Umbilical cord (tissue), 2 donors: Measurements from ENCODE around the gene SLC4A2. TPM values are rescaled to one million over a fixed set of nuclear protein-coding genes. Genes with fewer than 3 reads are reported as not detected.
A peak's percentile ranks its signal among the peaks of the same experiment; 100 is the strongest.

Source experiments
- DNase-seq: peaks from one replicate; pipeline ENCODE4 v3.0.0-alpha.2; 2015; ENCODE audit warnings: low spot score
- total RNA-seq: library from RNA; depleted of rRNA; stranded (reverse); fragments of >200 nt; gene quantifications from one replicate; pipeline ENCODE4 v1.2.3, GENCODE V29; 2014; ENCODE audit warnings: low replicate concordance; ENCODE audit not compliant: insufficient read depth

Gene SLC4A2
- total RNA-seq, 1 donor from 2014 or later, result 52.0 TPM

DNA sequence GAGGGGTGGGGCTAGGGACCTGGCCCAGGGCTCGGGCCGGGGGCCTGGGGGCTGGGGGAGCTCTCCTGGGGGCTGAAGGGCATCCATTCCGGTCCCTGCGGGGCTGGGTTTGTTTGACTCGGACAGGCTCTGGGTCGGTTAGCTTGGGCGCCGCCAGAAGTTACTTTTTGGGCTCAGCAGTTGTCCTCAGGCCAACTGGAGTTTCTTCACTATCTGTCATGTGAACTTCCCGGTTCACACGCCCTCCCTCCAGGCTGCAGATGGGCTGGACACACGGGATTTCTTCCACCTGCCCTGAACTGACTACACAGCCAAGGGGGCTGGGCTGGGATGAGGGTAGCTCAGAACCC is 3.8 kb downstream of the SLC4A2 start:
- peak; percentile 64 for DNase-seq

DNA sequence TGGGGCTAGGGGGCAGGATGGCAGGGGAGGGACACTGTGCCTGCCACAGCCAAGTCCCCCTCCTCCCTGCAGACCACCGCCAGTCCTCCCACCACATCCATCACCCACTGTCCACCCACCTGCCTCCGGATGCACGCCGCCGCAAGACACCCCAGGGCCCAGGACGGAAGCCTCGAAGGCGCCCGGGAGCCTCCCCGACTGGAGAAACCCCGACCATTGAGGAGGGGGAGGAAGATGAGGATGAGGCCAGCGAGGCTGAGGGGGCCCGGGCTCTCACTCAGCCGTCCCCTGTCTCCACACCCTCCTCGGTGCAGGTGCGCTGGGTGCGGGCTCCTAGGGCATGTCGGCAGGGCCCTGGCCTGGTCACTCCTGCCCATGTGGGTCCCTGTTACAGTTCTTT is 5.1 kb downstream of the SLC4A2 start:
- DNase-seq, result no peak

DNA sequence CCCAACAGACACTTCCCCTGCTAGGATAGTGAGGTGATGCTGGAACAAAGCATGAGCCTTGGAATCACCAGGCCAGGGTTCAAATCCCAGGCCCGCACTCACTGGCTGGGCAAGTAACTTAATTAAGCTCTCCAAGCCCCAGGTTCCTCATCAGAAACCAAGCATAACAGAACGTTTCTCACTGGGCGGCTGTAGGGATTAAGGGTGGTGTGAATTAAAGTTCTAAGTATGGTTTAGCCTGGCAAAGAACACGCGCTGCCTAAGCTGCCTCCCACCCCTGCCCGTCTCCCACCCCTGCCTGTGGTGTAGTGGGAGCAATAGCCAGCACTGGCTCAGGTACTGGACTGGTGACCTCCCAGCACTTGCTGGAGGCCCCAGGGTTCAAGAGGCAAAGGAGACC is 5.6 kb downstream of the SLC4A2 start:
- no peak for DNase-seq

DNA sequence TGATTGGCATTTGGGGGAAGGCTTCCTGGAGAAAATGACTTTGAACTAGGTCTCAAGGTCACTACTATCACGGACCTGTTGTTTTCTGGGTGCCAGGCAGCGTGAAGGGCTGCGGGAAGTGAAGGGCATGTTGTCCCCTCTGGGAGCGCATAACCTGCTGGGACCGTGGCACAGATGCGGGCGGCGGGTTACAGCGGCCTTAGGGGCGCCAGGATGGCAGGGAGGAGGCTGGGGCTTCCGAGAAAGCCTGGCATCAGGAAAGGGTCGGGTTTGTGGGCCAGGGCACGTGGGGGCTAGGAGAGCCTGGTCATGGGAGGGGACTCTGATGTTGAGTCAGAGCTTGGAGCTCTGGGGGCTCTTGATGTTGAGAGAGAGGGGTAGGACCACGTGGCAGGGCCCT is 6.1 kb downstream of the SLC4A2 start:
- no peak for DNase-seq

DNA sequence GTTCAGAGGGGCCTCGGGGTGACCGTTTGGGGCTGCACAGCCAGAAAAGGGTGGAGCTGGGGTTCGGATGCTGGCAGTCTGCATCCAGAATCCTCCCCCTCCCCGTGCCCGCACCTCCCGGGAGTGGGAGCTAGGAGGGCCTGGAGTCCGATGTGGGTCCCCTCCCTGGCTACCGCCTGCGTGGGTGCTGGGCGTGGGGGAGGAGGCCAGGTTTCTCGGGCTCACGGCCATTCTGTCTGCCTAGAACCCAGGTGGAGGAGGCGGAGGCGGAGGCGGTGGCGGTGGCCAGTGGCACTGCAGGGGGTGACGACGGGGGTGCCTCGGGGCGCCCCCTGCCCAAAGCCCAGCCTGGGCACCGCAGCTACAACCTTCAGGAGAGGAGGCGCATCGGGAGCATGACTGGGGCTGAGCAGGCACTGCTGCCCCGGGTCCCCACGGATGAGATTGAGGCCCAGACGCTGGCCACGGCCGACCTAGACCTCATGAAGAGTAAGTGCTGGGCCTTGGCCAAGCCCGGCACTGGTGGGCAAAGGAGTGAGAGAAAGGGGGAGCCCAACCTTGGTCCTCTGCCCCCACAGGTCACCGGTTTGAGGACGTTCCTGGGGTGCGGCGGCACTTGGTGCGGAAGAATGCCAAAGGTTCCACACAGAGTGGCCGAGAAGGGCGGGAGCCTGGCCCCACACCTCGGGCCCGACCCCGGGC is 7.0 kb downstream of the SLC4A2 start:
- no peak for DNase-seq

DNA sequence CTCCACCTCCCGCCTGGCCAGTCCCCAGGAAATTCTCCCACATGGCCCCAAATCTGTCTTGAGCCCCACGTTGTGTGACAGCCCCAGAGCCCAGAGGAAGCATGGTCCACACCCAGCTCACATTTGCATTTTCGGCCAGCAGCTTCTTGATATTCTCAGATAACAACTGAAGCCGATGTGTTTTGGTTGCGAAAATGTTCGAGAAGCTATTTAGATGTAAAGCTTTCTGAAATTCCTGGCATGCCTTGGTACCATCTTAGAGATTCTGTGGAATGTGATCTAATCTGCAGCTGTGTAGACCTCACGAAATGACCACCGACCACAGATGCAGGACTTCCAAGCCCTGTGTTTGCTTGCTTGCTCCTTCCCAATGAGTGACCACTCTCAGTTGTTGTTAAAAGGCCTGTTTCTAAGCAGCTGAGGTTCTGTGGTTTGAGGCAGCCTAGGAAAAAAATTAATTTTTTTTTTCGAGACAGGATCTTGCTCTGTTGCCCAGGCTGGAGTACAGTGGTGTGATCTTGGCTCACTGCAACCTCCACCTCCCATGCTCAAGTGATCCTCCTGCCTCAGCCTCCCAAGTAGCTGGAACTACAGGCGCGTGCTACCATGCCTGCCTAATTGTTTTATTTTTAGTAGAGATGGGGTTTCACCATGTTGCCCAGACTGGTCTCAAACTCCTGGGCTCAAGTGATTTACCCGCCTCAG is 8.8 kb downstream of the SLC4A2 start:
- DNase-seq, result peak; percentile 75

DNA sequence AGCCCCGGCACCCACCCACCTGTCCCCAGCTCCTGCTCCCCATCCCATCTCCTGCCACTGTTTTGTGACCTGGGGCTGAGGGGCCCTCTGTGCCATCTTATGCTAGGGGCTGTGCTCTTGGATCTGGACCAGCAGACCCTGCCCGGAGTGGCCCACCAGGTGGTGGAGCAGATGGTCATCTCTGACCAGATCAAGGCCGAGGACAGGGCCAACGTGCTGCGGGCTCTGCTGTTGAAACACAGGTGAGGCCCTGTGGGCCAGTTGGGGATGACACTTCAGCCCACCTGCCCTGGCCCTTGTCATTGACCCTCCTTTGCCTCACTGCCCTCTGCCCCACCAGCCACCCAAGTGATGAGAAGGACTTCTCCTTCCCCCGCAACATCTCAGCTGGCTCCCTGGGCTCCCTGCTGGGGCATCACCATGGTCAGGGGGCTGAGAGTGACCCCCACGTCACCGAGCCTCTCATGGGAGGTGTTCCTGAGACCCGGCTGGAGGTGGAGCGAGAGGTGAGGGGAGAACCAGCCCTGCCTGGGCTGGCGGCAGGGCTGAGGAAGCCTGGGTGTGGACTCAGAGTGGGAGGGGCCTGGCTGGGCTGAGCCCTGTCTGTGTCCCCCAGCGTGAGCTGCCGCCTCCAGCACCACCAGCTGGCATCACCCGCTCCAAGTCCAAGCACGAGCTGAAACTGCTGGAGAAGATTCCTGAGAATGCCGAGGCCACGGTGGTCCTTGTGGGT is 10.6 kb downstream of the SLC4A2 start:
- DNase-seq, result no peak

DNA sequence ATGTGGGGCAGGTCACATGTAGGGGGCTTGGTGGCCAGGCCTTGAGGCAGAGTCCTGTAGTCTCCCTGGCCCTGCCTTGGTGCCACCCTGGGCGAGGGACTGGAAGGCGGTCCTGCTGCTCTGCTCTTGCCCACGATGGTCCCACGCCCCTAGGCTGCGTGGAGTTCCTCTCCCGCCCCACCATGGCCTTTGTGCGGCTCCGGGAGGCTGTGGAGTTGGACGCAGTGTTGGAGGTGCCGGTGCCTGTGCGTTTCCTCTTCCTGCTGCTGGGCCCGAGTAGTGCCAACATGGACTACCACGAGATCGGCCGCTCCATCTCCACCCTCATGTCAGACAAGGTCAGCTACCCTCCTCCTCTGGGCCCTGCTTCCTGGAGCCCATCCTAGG is 11.2 kb downstream of the SLC4A2 start:
- DNase-seq, result no peak

DNA sequence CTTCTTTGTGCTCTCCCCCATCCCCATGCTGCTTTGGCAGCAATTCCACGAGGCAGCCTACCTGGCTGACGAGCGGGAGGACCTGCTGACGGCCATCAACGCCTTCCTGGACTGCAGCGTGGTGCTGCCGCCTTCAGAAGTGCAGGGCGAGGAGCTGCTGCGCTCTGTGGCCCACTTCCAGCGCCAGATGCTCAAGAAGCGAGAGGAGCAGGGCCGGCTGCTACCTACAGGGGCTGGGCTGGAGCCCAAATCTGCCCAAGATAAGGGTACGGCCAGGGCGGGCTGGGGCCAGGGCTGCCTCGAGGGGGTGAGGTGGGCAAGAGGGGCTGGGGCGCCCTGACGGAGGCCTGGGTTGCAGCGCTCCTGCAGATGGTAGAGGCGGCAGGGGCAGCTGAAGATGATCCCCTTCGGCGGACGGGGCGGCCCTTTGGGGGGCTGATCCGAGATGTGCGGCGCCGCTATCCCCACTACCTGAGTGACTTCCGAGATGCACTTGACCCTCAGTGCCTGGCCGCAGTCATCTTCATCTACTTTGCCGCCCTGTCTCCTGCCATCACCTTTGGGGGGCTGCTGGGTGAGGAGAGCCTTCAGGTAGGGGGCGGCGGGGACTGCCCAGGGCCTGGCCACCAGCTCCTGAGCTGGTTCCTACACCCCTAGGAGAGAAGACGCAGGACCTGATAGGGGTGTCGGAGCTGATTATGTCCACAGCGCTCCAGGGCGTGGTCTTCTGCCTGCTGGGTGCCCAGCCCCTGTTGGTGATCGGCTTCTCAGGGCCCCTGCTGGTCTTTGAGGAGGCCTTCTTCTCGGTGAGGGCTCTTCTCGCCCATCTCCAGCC is 11.9 kb downstream of the SLC4A2 start:
- no peak for DNase-seq

DNA sequence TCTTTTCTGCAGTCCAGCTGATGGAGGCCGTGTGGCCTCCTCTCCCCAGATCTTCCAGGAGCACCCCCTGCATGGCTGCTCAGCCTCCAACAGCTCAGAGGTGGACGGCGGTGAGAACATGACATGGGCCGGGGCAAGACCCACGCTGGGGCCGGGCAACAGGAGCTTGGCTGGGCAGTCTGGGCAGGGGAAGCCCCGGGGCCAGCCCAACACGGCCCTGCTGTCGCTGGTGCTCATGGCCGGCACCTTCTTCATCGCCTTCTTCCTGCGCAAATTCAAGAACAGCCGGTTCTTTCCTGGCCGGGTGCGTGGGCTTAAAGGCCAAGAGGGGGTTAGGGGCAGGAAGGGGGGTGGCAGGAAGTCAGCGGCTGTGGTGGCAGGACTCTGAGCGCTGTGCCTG is 14.6 kb downstream of the SLC4A2 start:
- no peak for DNase-seq

DNA sequence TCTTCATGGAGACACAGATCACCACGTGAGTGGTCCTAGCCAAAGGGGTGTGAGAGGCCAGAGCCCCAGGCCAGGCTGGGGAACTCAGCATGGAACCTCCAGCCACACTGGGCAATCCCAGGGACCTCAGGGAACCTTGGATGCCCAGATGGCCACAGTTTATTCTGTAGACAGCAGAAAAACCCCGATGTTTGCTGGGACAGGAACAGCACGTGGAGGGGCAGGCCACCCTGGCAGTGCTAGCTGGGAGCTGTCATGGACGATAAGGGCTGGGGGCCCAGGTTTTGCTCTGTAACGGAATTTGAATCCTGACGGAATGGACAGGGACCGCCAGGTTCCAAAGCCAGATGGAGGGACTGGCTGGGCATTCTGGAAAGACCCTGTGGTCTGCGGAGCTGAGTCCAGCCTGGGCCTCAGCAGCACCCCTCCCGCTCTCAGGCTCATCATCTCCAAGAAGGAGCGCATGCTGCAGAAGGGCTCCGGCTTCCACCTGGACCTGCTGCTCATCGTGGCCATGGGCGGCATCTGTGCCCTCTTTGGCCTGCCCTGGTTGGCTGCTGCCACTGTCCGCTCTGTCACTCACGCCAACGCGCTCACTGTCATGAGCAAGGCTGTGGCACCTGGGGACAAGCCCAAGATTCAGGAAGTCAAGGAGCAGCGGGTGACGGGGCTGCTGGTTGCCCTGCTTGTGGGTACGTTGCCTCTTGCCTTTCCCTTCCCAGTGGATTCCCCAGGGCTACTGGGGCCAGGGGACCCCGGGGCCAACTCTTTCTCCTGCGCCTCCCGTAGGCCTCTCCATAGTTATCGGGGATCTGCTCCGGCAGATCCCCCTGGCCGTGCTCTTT is 15.7 kb downstream of the SLC4A2 start:
- no peak for DNase-seq

DNA sequence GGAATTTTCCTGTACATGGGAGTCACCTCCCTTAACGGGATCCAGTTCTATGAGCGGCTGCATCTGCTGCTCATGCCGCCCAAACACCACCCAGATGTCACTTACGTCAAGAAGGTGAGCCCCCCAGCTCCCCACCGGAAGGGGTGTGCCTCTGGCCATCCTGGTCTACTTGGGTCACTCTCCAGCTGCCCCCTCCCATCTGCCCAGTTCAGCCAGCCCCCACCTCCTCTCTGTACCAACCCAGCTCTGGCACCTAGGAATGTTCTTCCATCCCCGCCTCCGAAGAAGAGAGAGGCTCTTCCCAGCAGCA is 16.2 kb downstream of the SLC4A2 start:
- DNase-seq, result no peak

DNA sequence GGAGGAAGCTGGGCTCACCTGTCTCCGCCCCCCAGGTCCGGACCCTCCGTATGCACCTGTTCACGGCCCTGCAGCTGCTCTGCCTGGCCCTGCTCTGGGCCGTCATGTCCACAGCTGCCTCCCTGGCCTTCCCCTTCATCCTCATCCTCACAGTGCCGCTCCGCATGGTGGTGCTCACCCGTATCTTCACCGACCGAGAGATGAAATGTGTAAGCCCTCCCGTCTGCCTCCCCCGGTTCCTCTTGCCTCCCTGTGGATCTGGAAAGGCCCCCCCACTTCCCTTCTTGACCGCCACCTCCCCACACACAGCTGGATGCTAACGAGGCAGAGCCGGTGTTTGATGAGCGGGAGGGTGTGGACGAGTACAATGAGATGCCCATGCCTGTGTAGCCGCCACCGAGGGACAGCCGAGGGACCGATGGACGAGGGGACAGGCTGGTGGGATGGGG is 16.6 kb downstream of the SLC4A2 start:
- DNase-seq, result no peak

DNA sequence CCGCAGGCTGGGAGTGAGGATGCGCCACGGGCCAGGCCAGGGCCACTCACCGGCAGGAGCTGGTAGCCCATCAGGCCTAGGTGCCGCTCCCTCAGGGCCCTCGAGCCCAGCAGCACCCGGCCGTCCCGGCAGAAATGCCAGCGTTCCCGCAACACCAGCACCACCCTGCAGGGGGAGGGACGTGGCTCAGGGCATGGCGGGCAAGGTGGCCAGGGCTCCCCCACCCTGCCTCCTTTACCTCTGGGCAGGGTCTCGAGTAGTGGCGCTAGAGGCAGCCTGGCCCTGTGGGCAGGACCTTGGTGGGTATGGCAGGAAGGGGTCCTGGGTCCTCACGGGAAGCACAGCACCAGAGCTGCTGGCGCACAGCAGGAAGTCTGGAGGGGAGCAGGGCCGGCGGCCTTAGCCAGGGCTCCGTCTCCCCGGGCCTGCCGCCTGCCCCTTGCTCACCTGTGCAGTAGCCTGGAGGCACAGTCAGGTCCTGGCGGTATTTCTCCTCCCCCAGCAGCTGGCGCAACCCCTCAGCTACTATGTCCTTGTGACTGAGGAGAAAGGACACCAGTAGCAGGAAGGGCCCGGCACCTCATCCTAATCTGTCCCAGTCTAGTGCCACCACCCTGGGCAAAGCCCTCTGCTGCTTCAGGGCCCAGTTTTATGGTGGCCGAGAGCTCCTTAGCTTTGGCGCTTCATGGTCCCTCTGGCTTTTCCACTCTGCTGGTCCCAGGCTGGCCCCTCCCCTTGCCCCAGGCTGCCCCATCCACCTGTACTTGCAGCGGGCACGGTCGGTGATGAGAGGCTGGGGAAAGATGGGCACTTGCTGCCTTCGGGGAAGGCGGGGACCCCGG is 17.7 kb downstream of the SLC4A2 start:
- no peak for DNase-seq

DNA sequence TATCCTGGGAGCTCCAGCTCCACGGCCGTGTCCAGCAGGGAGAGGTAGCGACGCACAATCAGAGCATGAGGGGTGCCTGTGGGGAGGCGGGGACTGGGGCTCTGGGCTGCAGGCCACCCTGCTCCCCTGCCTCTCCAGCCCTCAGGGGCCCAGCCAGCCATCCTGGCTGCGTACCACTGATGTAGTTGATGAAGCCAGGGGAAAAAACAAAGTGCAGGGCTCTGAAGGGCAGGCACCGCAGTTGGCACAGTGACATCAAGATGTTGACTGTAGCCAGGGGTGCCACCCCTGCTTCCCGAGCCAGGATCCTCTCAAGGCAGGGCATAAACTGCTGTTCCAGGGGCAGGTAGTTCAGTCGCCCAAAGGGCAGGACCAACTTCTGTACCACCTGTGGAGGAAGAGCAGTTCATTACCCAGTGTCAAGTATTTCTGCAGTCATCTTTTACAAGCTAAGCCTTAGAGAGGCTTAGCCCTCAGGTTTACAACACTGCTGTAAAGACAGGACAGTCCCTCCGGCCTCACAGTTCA is 18.4 kb downstream of the SLC4A2 start:
- no peak for DNase-seq

DNA sequence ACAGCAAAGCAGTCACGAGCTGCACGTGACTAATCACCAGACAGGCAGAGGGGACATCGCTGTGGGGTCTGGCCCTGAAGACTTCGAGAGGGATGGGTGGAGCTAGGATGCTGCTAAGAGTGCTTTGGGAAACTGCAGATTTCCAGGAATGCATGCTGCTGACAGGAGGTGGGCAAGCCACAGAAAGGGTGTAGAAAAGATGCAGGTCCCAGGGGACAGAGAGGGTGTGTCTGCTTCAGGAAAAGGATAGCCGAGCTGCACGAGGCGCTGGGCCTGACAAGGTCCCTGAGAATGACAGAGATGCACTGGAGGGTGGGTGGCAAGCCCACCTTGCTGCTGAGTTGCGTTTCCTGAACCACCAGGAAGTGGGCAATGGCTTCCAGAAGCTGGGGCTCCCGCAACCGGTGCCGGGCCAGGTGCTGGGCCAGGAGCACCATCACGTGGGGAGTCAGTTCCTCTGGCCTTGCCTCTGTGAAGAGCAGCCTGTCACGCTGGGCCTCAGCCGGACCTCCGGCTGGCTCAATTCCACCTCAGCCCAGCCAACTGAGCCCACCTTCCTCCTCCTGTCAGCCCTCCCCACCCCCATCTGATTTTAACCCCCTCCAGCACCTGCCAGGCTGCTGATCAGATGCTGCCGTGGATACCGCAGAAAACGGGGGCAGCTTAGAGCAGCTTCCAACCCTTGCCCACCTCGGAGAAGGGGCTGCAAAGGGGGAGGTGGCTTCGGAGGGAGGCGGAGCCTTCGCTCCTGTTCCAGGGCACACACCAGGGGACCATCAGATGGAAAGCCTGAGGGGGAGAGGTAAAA is 19.0 kb downstream of the SLC4A2 start:
- DNase-seq, result no peak

DNA sequence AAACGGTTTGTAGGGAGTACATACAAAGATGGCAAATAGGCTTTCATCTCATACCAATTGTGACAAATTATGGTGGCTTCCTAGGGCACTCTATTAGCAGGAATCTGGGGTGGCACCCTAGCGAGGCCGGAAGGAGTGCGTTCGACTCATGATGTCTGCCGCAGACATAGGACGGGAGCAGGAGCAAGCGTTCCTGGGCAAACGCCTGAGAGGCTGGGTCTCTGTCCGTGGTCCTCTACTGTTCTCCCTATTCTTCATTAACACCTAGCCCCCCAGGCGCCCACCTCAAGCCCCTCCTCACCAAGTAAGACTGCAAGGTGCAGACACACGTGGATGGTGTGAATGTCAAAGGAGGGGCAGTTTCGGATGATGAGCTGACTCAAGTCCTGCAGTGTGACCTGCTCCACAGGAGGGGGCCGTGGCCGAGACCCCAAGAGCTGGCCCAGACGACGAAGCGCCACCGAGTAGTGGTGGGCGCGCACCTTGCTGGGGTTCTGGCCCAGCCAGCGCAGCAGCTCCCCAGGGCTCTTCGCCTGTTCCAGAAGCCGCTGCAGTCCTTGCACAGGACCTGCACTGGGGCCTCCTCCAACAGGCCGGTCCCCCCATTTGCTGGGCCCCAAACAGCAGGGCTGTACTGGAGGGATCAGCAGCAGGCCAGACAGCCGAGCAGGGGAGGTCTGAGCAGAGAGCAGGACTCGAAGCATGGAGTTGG is 20.0 kb downstream of the SLC4A2 start:
- no peak for DNase-seq

DNA sequence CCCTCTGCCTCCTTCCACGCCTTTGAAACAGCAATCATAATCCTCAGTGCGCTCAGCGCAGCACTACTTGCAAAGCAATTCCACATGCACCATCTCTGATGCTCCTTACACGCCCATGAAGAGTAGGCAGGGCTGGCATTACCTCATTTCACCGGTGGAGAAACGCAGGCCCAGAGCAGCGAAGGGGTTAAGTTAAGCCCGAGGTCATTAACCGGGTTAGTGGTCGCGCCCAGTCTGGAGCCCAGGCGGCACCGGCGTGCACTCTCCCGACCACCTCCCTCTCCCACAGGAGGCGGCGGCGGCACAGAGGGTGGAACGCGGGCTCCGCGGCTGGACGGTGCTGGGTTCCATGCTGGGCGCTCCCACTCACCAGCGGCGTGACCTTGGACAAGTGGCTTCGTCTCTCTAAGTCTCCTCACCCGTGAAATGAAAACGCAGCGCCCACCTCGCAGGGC is 20.7 kb downstream of the SLC4A2 start:
- peak; percentile 56 for DNase-seq
